CD8-positive, alpha-beta memory T cell (primary cell): Measurements from ENCODE around the gene PDE3B. TPM values are rescaled to one million over a fixed set of nuclear protein-coding genes. Genes with fewer than 3 reads are reported as not detected.
"Not testable (repeated sequence)": the region's sequence is repeated elsewhere in the genome, so short reads cannot be mapped to it uniquely, and the experiment has no call there.

Experiments used
- CTCF ChIA-PET: fragments of 350-600 bp; sonication (Branson Sonifier 250); formaldehyde crosslinking; loops from one replicate; lab custom pipeline; 2021; ENCODE audit warnings: antibody characterized with exemption; lab: Charles Lee
- POLR2A ChIA-PET: fragments of 350-600 bp; sonication (Branson Sonifier 250); formaldehyde crosslinking; loops from one replicate; lab custom pipeline; 2021; ENCODE audit warnings: antibody characterized with exemption; lab: Charles Lee
- DNase-seq, 5 donors: peaks; one replicate each; pipeline versions ENCODE4 v3.0.0 to v3.0.0-alpha.2; 2020 to 2022; ENCODE audit warnings: mixed read lengths in 1 of 5
- H3K27ac ChIP-seq: one replicate; pipeline ENCODE4 v1.7.0; 2013; ENCODE audit warnings: low read depth, mild to moderate bottlenecking, low read length, moderate library complexity
- H3K27me3 ChIP-seq: 2 replicates; pipeline ENCODE4 v1.7.0; 2013; ENCODE audit warnings: low read length, mild to moderate bottlenecking; ENCODE audit not compliant: insufficient read depth, poor library complexity, severe bottlenecking
- H3K36me3 ChIP-seq: 2 replicates; pipeline ENCODE4 v1.7.0; 2013; ENCODE audit warnings: mild to moderate bottlenecking, low read length, moderate library complexity; ENCODE audit not compliant: insufficient read depth
- H3K4me1 ChIP-seq: 2 replicates; pipeline ENCODE4 v1.7.0; 2013; ENCODE audit warnings: mild to moderate bottlenecking, low read length, moderate library complexity; ENCODE audit not compliant: insufficient read depth
- H3K4me3 ChIP-seq: 2 replicates; pipeline ENCODE4 v1.7.0; 2013; ENCODE audit warnings: mild to moderate bottlenecking, low read length
- H3K9me3 ChIP-seq: 2 replicates; pipeline ENCODE4 v1.7.0; 2013; ENCODE audit warnings: mild to moderate bottlenecking, low read length
- H3K27ac Mint-ChIP-seq, 8 donors: one replicate each; pipeline ENCODE4 v1.8.0; 2020 to 2021; ENCODE audit warnings: mixed read lengths in 8 of 8, mild to moderate bottlenecking in 6 of 8, inconsistent platforms in 3 of 8, moderate library complexity in 3 of 8
- H3K27me3 Mint-ChIP-seq, 2 donors: one replicate each; pipeline ENCODE4 v1.8.0; 2020 to 2021; ENCODE audit warnings: mixed read lengths in 2 of 2, mild to moderate bottlenecking in 1 of 2, moderate library complexity in 1 of 2
- H3K36me3 Mint-ChIP-seq, 3 donors: one replicate each; pipeline ENCODE4 v1.8.0; 2020 to 2021; ENCODE audit warnings: mixed read lengths in 3 of 3, inconsistent platforms in 1 of 3, mild to moderate bottlenecking in 1 of 3
- H3K4me1 Mint-ChIP-seq, 3 donors: one replicate each; pipeline ENCODE4 v1.8.0; 2020 to 2021; ENCODE audit warnings: mixed read lengths in 3 of 3, inconsistent platforms in 1 of 3, mild to moderate bottlenecking in 1 of 3
- H3K4me3 Mint-ChIP-seq, 7 donors: one replicate each; pipeline ENCODE4 v1.8.0; 2020 to 2021; ENCODE audit warnings: mixed read lengths in 7 of 7, mild to moderate bottlenecking in 6 of 7, moderate library complexity in 4 of 7, inconsistent platforms in 2 of 7
- H3K9me3 Mint-ChIP-seq, 5 donors: one replicate each; pipeline ENCODE4 v1.8.0; 2020 to 2022; ENCODE audit warnings: mixed read lengths in 5 of 5, mild to moderate bottlenecking in 3 of 5, moderate library complexity in 2 of 5, inconsistent platforms in 1 of 5
- polyA plus RNA-seq: library from polyadenylated mRNA; unstranded; fragments of 300-500 nt; fragmentation: Illumina TruSeq; gene quantifications from one replicate; pipeline ENCODE4 v1.2.3, GENCODE V29; 2021
- total RNA-seq, 2 experiments: library from RNA; stranded (reverse); gene quantifications; one replicate each; pipeline ENCODE4 v1.2.3, GENCODE V29; 2021

The PDE3B gene
- total and polyA plus RNA-seq, 3 experiments from 2014 or later: 39.8 to 47.2 (median 47.0) TPM

DNA sequence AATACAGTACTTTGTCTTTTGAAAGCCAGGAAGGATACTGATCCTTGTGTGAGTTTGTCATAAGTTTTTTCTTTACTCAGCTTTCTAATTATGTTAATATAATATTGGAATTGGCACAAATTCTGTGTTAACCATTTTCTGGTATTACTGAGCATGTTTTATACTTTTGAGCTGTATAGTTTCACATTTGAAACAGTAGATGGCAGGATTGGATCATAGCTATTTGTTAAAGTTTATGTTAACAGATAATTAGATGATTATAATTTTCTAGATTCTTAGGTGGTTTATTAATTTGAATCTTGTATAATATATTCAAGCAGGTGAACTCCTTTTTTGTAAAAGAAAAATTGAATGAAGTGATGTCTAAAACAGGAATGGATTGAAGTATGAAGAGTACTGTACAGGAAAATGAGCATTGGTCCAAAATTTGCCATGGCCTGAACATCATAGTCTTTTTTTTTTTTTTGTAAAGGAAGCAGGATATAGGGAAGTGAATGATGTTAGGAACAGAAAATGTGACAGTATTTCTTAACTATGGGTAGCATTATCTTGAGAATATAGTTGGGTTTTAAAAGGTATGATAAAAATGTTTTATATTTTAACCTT lies 146.4 kb downstream of the PDE3B start:
- Histone ChIP-seq H3K4me1 (no peaks in the 10 kb centered on the region), H3K9me3 (no peaks in the 10 kb centered on the region), H3K27me3 (no peaks in the 10 kb centered on the region), H3K27ac (no peak overlapping the region), H3K36me3 (peaks cover 5% of the 10 kb centered on the region), H3K4me3 (no peak overlapping the region)
- no peak overlapping the region for H3K4me3 Mint-ChIP-seq
- ChIA-PET POLR2A (no interaction called here), CTCF (interaction anchor here (1.0 to 4.5 kb wide), 4 partner anchors 27 to 167 kb away, joined by 3 to 41 read pairs (median 3); no protein-coding TSS in a partner anchor)
- H3K4me1 Mint-ChIP-seq: peaks cover 1 to 15% (median 7%) of the 10 kb centered on the region in 3 donors
- H3K9me3 Mint-ChIP-seq: no peaks in the 10 kb centered on the region
- H3K27me3 Mint-ChIP-seq: no peaks in the 10 kb centered on the region
- peak overlapping the region in 2 of 8 donors; percentile 30 to 46 for H3K27ac Mint-ChIP-seq
- peak in 1 of 5 donors; percentile 4 for DNase-seq
- H3K36me3 Mint-ChIP-seq: peaks cover 0 to 51% (median 2%) of the 10 kb centered on the region in 3 donors

DNA sequence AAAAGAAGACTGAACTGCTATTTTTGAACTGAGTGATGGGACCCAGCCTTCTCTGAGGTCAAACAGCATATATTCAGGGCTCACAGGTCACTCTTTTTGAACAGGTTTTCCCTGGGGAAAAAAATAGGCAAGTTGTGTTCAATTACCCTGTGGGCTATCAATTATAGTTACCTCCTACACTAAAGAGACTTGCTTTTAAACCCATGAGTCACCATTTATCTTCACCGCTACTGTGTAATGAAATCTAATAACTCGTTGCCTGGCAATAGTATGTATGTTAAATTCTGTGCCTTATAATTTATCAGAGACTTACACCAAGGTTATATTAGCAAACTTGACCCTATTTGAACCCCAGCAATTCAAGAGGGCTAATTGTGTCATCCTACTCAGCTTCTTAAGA lies 149.9 kb downstream of the PDE3B start:
- POLR2A ChIA-PET: no interaction called here
- Mint-ChIP-seq H3K27me3 (no peaks in the 10 kb centered on the region), H3K27ac (peak overlapping the region in 1 of 8 donors; percentile 46), H3K9me3 (peaks cover 0 to 4% (median 3%) of the 10 kb centered on the region in 5 donors), H3K4me3 (no peak overlapping the region), H3K4me1 (peaks cover 14 to 39% (median 26%) of the 10 kb centered on the region in 3 donors), H3K36me3 (peaks cover 19 to 73% (median 23%) of the 10 kb centered on the region in 3 donors)
- Histone ChIP-seq H3K4me1 (no peaks in the 10 kb centered on the region), H3K4me3 (no peak overlapping the region), H3K36me3 (peaks cover 5% of the 10 kb centered on the region), H3K27me3 (no peaks in the 10 kb centered on the region), H3K9me3 (no peaks in the 10 kb centered on the region), H3K27ac (no peak overlapping the region)
- CTCF ChIA-PET: interaction anchor here (1.3 kb wide), 1 partner anchor 25 kb away, joined by 3 read pairs; no protein-coding TSS in a partner anchor
- no peak for DNase-seq

DNA sequence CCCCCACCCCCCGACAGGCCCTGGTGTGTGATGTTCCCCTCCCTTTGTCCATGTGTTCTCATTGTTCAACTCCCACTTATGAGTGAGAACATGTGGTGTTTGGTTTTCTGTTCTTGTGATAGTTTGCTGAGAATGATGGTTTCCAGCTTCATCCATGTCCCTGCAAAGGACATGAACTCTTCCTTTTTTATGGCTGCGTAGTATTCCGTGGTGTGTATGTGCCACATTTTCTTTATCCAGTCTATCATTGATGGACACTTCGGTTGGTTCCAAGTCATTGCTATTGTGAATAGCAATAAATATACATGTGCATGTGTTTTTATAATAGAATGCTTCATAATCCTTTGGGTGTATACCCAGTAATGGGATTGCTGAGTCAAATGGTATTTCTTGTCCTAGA lies 152.4 kb downstream of the PDE3B start:
- DNase-seq, H3K9me3 Mint-ChIP-seq, H3K27me3 ChIP-seq, POLR2A ChIA-PET, H3K9me3 ChIP-seq, H3K27me3 Mint-ChIP-seq, H3K36me3 ChIP-seq, H3K4me1 ChIP-seq, H3K27ac Mint-ChIP-seq, H3K4me3 Mint-ChIP-seq, H3K4me3 ChIP-seq, H3K27ac ChIP-seq: not testable (repeated sequence)
- CTCF ChIA-PET: interaction anchor here (0.5 to 2.2 kb wide), 2 partner anchors 111 to 260 kb away, joined by 3 to 6 read pairs; no protein-coding TSS in a partner anchor
- H3K4me1 Mint-ChIP-seq: peaks cover 25 to 56% (median 43%) of the 10 kb centered on the region in 3 donors
- H3K36me3 Mint-ChIP-seq: peaks cover 27 to 79% (median 34%) of the 10 kb centered on the region in 3 donors

DNA sequence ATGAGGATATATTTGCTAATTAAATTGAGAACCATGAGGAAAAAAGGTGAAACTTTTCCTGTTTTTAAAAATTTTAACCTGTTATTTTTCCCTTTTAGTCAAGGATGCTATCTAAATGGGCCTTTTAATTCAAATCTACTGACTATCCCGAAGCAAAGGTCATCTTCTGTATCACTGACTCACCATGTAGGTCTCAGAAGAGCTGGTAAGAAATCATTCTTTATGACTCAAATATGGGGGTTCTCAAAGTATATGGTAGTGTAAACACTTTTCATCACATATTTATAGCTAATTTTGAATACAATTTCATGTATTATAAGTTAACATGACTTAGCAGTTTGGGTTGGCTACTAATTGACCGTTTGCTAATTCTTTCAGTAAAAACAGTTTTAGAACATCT lies 160.2 kb downstream of the PDE3B start:
- no peaks in the 10 kb centered on the region for H3K9me3 ChIP-seq

DNA sequence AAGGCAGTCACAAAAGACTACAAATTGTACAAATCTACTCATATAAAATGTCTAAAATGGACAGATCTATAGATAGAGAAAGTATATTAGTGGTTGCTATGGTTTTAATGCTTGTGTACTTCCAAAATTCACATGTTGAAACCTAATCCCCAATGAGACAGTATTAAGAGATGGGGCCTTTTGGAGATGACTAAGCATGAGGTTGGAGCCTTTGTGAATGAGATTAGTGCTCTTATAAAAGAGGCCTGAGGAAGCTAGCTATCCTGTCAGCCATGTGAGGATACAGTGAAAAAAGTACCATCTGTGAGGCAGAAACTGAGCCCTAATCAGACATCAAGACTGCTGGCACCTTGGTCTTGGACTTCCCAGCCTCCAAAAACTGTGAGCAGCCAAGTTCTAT lies 165.9 kb downstream of the PDE3B start:
- CTCF ChIA-PET: no interaction called here
- peak overlapping the region in 3 of 8 donors; percentile 12 to 39 (median 32) for H3K27ac Mint-ChIP-seq
- peaks cover 15% of the 10 kb centered on the region for H3K36me3 ChIP-seq
- no peaks in the 10 kb centered on the region for H3K27me3 ChIP-seq
- H3K4me3 ChIP-seq: no peak overlapping the region
- H3K4me3 Mint-ChIP-seq: no peak overlapping the region
- peaks cover 0 to 8% (median 1%) of the 10 kb centered on the region in 3 donors for H3K4me1 Mint-ChIP-seq
- no peaks in the 10 kb centered on the region for H3K4me1 ChIP-seq
- H3K9me3 ChIP-seq: no peaks in the 10 kb centered on the region
- peaks cover 30 to 74% (median 52%) of the 10 kb centered on the region in 3 donors for H3K36me3 Mint-ChIP-seq
- no peak for DNase-seq
- H3K9me3 Mint-ChIP-seq: peaks cover 2 to 12% (median 7%) of the 10 kb centered on the region in 5 donors
- no peaks in the 10 kb centered on the region for H3K27me3 Mint-ChIP-seq
- POLR2A ChIA-PET: no interaction called here
- no peak overlapping the region for H3K27ac ChIP-seq

More for the DNA sequence above, 160.2 kb downstream of the PDE3B start:
- Histone ChIP-seq H3K4me1 (no peaks in the 10 kb centered on the region), H3K4me3 (no peak overlapping the region), H3K27ac (no peak overlapping the region), H3K27me3 (no peaks in the 10 kb centered on the region), H3K36me3 (peaks cover 8% of the 10 kb centered on the region)
- peaks cover 40 to 87% (median 41%) of the 10 kb centered on the region in 3 donors for H3K36me3 Mint-ChIP-seq
- peaks cover 0 to 6% (median 5%) of the 10 kb centered on the region in 5 donors for H3K9me3 Mint-ChIP-seq
- peak overlapping the region in 1 of 8 donors; percentile 49 for H3K27ac Mint-ChIP-seq
- peaks cover 0 to 1% of the 10 kb centered on the region in 2 donors for H3K27me3 Mint-ChIP-seq
- no peak for DNase-seq
- CTCF ChIA-PET: no interaction called here
- POLR2A ChIA-PET: no interaction called here
- H3K4me3 Mint-ChIP-seq: no peak overlapping the region
- H3K4me1 Mint-ChIP-seq: peaks cover 13 to 22% (median 15%) of the 10 kb centered on the region in 3 donors

DNA sequence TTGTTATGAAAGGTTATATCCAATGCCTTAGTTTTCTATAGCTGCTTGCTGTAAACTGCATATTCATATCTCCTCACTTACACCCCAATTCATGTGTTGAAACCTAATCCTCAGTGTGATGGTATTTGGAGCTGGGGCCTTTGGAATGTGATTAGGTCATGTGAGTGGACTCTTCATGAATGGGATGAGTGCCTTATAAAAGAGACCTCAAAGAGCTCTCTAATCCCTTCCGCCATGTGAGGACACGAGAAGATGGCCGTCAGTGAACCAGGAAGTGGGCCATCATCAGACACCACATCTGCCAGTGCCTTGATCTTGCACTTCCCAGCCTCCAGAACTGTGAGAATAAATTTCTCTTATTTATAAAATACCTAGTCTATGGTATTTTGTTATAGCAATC lies 169.2 kb downstream of the PDE3B start:
- Histone ChIP-seq H3K4me3 (no peak overlapping the region), H3K9me3 (no peaks in the 10 kb centered on the region), H3K27ac (no peak overlapping the region), H3K36me3 (peaks cover 7% of the 10 kb centered on the region), H3K4me1 (no peaks in the 10 kb centered on the region), H3K27me3 (no peaks in the 10 kb centered on the region)
- H3K9me3 Mint-ChIP-seq: peaks cover 2 to 6% (median 4%) of the 10 kb centered on the region in 5 donors
- H3K4me3 Mint-ChIP-seq: no peak overlapping the region
- ChIA-PET CTCF (no interaction called here), POLR2A (no interaction called here)
- peaks cover 1 to 12% (median 8%) of the 10 kb centered on the region in 3 donors for H3K4me1 Mint-ChIP-seq
- peaks cover 20 to 76% (median 41%) of the 10 kb centered on the region in 3 donors for H3K36me3 Mint-ChIP-seq
- H3K27me3 Mint-ChIP-seq: no peaks in the 10 kb centered on the region
- H3K27ac Mint-ChIP-seq: peak overlapping the region in 1 of 8 donors; percentile 60
- DNase-seq: no peak

DNA sequence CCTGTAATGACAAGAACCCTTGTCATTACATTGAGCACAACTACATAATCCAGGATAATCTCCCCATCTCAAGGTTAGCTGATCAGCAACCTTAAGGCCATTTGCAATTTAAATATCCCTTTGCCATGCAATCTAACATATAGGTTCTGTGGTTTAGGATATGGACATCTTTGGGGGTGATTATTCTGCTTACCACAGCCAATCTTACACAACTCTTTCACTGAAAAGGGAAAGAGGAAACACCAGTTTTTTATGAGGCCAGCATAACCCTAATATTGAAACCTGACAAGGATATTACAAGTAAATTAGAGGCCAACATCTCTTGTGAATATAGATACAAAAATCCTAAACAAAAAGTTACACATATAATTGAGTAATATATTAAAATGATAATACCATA lies 169.9 kb downstream of the PDE3B start:
- Mint-ChIP-seq H3K4me3 (no peak overlapping the region), H3K4me1 (peaks cover 0 to 12% (median 8%) of the 10 kb centered on the region in 3 donors), H3K27me3 (no peaks in the 10 kb centered on the region), H3K36me3 (peaks cover 21 to 73% (median 34%) of the 10 kb centered on the region in 3 donors), H3K9me3 (peaks cover 0 to 6% (median 4%) of the 10 kb centered on the region in 5 donors), H3K27ac (peak overlapping the region in 3 of 8 donors; percentile 56 to 82 (median 60))
- POLR2A ChIA-PET: no interaction called here
- DNase-seq: no peak
- H3K9me3 ChIP-seq: no peaks in the 10 kb centered on the region
- H3K27ac ChIP-seq: no peak overlapping the region
- H3K4me3 ChIP-seq: no peak overlapping the region
- H3K27me3 ChIP-seq: no peaks in the 10 kb centered on the region
- H3K36me3 ChIP-seq: peaks cover 7% of the 10 kb centered on the region
- H3K4me1 ChIP-seq: no peaks in the 10 kb centered on the region
- CTCF ChIA-PET: no interaction called here

DNA sequence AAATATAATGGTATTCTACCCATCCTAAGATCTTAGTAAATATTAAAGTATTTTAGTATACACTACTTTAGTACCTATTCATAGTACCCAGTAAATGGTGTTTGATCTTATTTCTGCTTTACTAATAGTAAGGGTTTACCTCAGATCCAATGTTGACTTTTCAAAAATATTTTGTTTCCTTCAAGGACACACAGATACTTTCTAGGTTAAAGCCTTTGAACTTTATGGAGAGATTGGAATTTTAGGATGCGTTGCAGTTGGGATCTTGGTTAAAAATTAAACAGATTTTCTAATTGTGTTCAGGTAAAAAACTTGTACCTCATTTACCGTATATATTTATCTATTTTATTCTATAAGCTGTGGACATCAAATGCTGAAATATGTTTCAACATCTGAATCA lies 175.2 kb downstream of the PDE3B start:
- no peaks in the 10 kb centered on the region for H3K9me3 ChIP-seq
- no peak overlapping the region for H3K27ac ChIP-seq
- DNase-seq: no peak
- no peak overlapping the region for H3K4me3 Mint-ChIP-seq
- H3K36me3 ChIP-seq: peaks cover 7% of the 10 kb centered on the region
- no peaks in the 10 kb centered on the region for H3K9me3 Mint-ChIP-seq
- H3K27ac Mint-ChIP-seq: peak overlapping the region in 1 of 8 donors; percentile 65
- no peaks in the 10 kb centered on the region for H3K4me1 ChIP-seq
- no peaks in the 10 kb centered on the region for H3K27me3 ChIP-seq
- CTCF ChIA-PET: interaction anchor here (1.0 kb wide), 1 partner anchor 25 kb away, joined by 3 read pairs; no protein-coding TSS in a partner anchor
- no peaks in the 10 kb centered on the region for H3K27me3 Mint-ChIP-seq
- peaks cover 25 to 76% (median 29%) of the 10 kb centered on the region in 3 donors for H3K36me3 Mint-ChIP-seq
- H3K4me3 ChIP-seq: no peak overlapping the region
- POLR2A ChIA-PET: no interaction called here
- H3K4me1 Mint-ChIP-seq: peaks cover 0 to 8% (median 4%) of the 10 kb centered on the region in 3 donors
